T-helper 2 cell (primary cell): ENCODE measurements around the gene ERC2.

Experiments used
- DNase-seq, 5 experiments: peaks; one replicate each; pipeline versions ENCODE4 v3.0.0 to v3.0.0-alpha.2; 2012 to 2022

ERC2 gene

GRCh38 chr3:56424336-56424735 lies 43.9 kb downstream of the ERC2 start:
- no peak for DNase-seq

DNA sequence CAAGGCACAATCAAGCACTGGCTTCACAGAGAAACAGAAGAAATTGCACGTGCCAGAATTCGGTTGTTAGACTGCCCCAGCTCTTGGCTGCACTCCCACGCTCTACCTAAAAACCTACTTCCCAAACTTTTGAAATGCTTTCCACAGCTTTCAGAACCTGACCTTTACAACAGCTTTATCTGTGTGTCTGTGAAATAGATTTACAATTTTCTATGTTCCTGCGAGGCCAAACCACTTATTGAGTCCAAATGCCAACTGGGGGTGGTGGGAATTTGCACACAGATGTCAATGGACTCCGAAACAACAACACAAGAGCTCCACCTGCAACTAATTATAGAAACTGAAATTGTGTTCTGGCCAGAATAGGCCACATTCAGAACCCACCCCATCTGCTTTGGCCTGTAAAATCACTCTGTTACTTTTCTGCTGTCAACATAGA lies 44.6 kb downstream of the ERC2 start:
- DNase-seq = no peak

DNA sequence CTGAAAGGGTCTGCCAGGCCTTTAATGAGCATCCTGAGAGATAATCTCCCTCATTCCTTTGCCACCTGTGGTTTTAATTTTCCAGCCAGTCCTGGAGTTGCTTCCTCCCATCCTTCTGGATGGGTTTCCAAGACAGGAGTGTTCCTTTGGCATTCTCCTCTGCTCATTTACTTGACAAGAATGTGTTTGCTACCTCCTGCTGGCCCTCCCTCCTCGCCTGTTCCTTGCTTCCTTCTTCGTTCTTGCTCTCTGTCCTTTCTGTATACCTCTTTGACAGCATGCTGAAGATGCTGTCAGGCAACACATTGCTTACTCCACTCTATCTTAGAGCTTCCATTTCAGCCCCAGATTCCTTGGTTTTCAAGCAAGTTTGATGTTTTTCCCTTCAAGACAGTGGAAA lies 46.0 kb downstream of the ERC2 start:
- no peak for DNase-seq

DNA sequence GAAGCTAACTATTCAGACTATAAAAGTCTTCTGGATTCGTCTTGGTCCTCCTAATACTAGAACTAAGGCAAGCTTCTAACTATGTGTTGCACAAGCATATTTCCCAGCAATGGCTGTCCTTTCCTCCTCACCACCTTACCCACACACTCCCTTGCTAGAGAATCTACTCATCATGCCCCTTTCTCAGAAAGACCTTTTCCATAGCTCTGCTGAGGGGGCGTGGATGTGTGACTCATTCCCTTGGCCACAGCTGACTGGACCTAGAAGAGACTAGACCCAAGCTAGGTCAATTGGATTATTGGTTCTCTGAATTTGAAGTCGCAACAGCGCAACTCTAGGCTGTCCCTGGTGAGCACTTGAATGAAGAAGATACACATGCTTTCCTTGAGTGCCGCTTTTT lies 47.1 kb downstream of the ERC2 start:
- no peak for DNase-seq

DNA sequence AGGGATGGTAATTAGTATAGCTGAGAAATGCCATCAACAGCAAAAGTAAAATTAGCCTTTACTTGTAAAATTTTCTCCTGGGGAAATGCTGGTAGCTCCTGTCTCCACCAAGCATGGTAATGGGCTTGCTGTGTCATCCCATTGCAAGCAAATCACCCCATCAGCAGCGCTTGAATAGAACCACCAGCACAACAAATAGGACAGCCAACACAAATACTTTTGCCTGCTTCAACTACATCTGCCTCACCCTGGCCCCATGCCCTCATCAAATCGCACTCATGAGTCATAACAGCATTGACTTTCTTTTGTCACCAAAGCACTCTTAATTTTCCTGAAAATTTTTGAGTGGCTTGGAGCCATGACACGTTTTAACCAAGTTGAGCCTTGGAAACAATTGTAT lies 52.6 kb downstream of the ERC2 start:
- DNase-seq = no peak

- no peak for DNase-seq
Measured at GRCh38 chr3:56413911-56414310, 54.4 kb downstream of the ERC2 start.

GRCh38 chr3:56411166-56411565 lies 57.1 kb downstream of the ERC2 start:
- no peak for DNase-seq

- DNase-seq = no peak
Measured at GRCh38 chr3:56410576-56410975, 57.7 kb downstream of the ERC2 start.

- DNase-seq = no peak
Measured at GRCh38 chr3:56409790-56410189, 58.5 kb downstream of the ERC2 start.

GRCh38 chr3:56408761-56409196 lies 59.5 kb downstream of the ERC2 start:
- no peak for DNase-seq

- no peak for DNase-seq
Measured at GRCh38 chr3:56406826-56407515, 61.3 kb downstream of the ERC2 start.

DNA sequence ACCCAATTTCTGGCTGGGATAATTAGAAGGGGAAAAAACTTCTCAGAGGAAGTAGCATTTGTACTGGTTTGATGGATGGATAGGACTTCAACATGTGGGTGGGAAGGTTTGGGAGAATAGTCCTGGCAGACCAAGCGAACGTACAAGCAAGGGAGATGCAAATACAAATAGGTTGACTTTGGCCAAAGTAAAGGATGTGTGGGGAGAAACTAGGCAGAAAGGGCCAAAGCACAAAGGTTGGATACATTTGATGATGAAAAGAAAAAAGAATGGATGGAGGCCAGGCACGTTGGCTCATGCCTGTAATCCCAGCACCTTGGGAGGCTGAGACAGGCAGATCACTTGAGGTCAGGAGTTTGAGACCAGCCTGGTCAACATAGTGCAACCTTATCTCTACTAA lies 63.4 kb downstream of the ERC2 start:
- no peak for DNase-seq

GRCh38 chr3:56398659-56399058 lies 69.6 kb downstream of the ERC2 start:
- no peak for DNase-seq

GRCh38 chr3:56397798-56398197 lies 70.5 kb downstream of the ERC2 start:
- no peak for DNase-seq

DNA sequence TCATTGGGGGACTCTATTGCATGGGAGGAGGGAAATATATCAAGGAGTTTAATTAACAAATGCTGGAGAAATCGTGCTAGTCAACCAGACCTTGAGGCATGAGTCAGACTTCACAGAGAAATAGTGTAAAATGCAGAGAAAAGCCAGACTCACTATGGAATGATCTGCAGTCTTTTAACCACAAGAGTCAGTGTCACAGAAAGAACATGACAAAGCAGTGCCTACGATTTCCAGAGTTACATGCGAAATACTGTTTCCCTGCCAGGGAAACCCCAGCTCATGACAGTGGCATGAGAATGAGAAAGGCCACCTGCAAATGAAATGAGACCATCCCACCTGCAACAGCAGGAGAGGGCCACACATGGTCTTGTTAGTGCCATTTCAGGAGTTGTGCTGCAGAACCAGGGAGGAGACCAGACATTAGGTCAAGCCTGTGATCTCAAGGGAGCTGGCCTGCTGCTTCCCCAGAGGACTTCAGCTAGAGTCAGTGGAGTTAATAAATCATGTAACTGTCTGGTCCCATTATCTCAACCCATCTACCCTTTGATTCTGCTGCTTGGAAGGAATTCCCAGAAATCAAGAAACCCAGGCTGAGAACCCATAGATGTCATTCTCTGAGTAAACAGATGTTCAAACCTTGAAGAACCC lies 79.0 kb downstream of the ERC2 start:
- no peak for DNase-seq

GRCh38 chr3:56383092-56383491 lies 85.2 kb downstream of the ERC2 start:
- DNase-seq = no peak

DNA sequence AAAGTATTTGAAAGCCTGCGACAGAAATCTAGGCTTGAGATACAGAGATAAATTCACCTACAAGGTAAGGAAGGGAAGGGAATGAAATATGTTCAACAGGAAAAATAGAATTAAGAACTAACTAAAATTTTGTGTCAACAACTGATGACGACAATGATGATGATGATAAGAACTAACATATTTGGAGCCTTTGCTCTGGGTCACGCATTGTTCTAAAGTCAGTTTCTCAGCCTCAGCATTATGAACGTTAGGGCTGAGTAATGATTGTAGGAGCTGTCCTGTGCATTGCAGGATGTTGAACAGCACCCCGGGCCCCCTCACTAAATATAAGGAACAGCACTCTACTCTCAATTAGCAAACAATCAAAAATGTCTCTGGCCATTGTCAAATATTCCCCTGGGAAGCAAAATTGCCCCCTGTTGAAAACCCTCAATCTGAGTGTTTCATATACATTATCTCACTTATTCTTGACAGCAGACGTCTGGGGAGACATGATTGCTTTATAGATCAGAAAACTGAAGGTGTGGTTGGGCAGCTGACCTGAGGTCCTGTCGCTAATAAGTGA lies 88.5 kb downstream of the ERC2 start:
- no peak for DNase-seq

- DNase-seq = no peak
Measured at GRCh38 chr3:56375654-56376053, 92.6 kb downstream of the ERC2 start.

DNA sequence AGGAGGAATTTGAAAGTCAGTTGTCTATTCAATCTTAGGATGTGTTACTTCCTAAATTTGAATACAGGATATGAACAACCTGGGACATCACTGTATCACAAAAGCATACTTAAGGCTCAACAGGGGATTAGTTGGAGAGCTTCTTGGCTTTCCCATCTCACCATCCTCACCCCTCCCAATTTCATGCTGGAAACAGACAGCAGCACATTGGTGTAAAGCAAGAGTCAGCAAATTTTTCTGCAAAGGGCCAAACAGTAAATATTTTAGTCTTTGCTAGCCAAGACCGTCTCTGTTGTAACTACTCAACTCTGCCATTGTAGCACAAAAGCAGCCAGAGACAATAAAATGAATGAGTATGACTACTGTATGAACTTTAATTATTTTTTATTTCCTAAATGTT lies 94.9 kb downstream of the ERC2 start:
- DNase-seq = no peak

DNA sequence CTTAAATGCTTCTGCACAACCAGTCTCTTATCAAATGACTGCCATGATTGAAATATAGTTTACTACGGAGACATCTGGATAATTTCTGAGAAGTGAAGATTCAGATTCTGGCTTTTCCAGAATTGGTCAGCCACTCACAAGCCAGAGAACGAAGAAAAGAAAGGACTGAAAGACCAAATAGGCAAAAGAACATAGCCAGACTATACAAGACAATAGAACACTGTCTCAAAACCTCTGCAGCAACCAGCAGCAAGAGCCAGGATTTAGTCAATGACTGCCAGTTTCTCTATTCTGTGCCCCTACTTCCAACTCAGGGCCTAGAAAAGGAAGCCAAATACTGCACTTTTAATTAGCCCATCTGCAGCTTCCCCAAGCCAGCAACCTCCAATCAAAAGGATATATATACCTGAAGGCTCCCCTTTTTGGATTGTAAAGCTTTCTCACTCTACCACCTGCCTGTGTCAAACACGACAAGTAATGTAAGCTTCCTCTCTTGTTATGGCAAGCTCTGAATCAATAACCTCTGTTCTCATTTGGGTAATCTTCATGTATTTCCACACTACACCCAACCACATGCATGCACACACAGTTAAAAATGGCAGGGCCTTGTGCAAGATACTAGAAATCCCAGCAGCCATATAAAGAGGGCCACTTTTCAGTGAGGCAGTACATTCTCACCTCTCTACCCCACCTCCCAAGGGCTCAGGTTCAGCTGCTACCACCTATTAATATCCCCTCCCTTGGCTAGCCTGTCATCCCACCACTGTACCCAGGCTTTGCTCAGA lies 97.1 kb downstream of the ERC2 start:
- no peak for DNase-seq

GRCh38 chr3:56369914-56370313 lies 98.4 kb downstream of the ERC2 start:
- no peak for DNase-seq

DNA sequence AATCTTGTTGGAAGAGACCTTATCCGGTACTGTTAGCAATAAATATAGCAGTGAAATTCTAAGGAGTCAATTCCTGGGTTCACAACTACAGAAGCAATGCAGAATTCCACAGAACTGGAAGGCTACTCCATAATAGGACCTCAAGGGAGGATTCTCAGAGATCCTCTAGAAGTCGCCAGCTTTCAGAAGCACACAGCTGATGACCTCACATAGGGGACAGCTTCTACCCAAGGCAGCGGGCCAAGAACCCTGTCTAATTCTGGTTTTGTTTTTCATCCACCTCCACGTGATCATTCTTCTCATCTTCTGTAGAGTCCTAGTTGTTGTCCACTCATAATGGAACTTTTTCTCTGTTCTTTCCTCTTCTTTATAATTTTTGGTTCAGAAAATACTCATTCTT lies 99.4 kb downstream of the ERC2 start:
- DNase-seq = no peak

DNA sequence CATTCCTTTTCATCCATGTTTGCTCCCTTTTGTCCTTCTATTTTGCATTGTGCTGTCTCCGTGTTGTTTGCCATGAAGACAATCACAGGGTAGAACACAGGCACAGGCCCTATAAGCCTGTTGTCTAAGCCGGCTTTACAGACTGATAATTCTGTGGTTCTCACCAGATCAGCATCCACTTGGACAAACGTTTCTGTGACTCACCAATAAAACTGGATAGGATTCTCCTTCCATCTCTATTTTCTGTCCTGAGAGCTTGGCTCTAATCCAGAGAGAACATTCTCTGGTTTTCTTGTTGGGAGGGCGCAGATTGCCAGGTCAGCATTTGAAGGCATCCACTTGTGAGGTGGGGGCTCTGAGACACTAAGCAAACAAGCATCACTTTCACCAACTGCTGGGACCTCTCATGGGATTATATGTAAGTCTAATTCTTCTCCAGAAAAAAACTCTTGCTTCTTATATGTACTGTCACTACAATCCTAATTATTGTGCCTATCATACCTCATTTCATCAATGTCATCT lies 101.6 kb downstream of the ERC2 start:
- no peak for DNase-seq
